ENCODE data around the gene KATNB1.

KATNB1 gene

GRCh38 chr16:57735755-57736418 lies at the start of gene KATNB1:
KATNB1 (plus strand) TSS chr16:57735770; CDS start chr16:57737244, 1,474 bp downstream.
- DNase-seq = no peak

GRCh38 chr16:57686577-57686976 lies 49.0 kb upstream of the KATNB1 start:
- no peak for DNase-seq

GRCh38 chr16:57687363-57687929 lies 48.1 kb upstream of the KATNB1 start:
- no peak for DNase-seq

- DNase-seq = no peak
Observed at GRCh38 chr16:57688487-57688986, 47.0 kb upstream of the KATNB1 start.

GRCh38 chr16:57688987-57689761 lies 46.4 kb upstream of the KATNB1 start:
- DNase-seq = no peak

- DNase-seq = peak; percentile 46
Observed at GRCh38 chr16:57689762-57690558, 45.6 kb upstream of the KATNB1 start.

GRCh38 chr16:57690782-57691471 lies 44.6 kb upstream of the KATNB1 start:
- no peak for DNase-seq

- DNase-seq = no peak
Observed at GRCh38 chr16:57692636-57693035, 42.9 kb upstream of the KATNB1 start.

- DNase-seq = no peak
Observed at GRCh38 chr16:57693550-57693949, 42.0 kb upstream of the KATNB1 start.

- no peak for DNase-seq
Observed at GRCh38 chr16:57694231-57694724, 41.3 kb upstream of the KATNB1 start.

GRCh38 chr16:57694725-57695679 lies 40.6 kb upstream of the KATNB1 start, which contains the start of gene DRC7:
DRC7 (plus strand) TSS chr16:57694806; CDS start chr16:57697950, 3,144 bp downstream.
- DNase-seq = no peak

- DNase-seq = no peak
Observed at GRCh38 chr16:57695680-57696069, 39.9 kb upstream of the KATNB1 start.

- no peak for DNase-seq
Observed at GRCh38 chr16:57696240-57696639, 39.3 kb upstream of the KATNB1 start.

GRCh38 chr16:57697896-57698537 lies 37.6 kb upstream of the KATNB1 start:
- DNase-seq = no peak

GRCh38 chr16:57698812-57699405 lies 36.7 kb upstream of the KATNB1 start:
- DNase-seq = no peak

GRCh38 chr16:57699481-57699880 lies 36.1 kb upstream of the KATNB1 start:
- no peak for DNase-seq

- DNase-seq = no peak
Observed at GRCh38 chr16:57699899-57700298, 35.7 kb upstream of the KATNB1 start.

GRCh38 chr16:57700781-57701551 lies 34.6 kb upstream of the KATNB1 start:
- DNase-seq = no peak

GRCh38 chr16:57701759-57702371 lies 33.7 kb upstream of the KATNB1 start:
- no peak for DNase-seq

Data from left hindlimb (tissue), 1 donor.